Calu3 (cell line): ENCODE results near the gene SHROOM4. TPM values are rescaled to one million over a fixed set of nuclear protein-coding genes. Genes with fewer than 3 reads are reported as not detected.

Experiments
- BruUV-seq: library from RNA; stranded (reverse); fragments of 400-500 nt; replicated peaks from 2 replicates; lab custom pipeline; 2021; lab: Mats Ljungman, UMichigan
- CTCF ChIA-PET: fragments of 300-600 bp; sonication (Branson Sonifier 250); formaldehyde crosslinking; loops from one replicate; lab custom pipeline; 2022; ENCODE audit warnings: antibody characterized with exemption; lab: Charles Lee
- DNase-seq: peaks from one replicate; pipeline ENCODE4 v3.0.0; 2022
- H3K27ac Mint-ChIP-seq: one replicate; pipeline ENCODE4 v1.8.0; 2022; ENCODE audit warnings: mixed read lengths; ENCODE audit not compliant: unreplicated experiment
- H3K27me3 Mint-ChIP-seq: one replicate; pipeline ENCODE4 v1.8.0; 2022; ENCODE audit warnings: mixed read lengths; ENCODE audit not compliant: unreplicated experiment
- H3K36me3 Mint-ChIP-seq: one replicate; pipeline ENCODE4 v1.8.0; 2022; ENCODE audit warnings: mild to moderate bottlenecking, moderate library complexity, mixed read lengths; ENCODE audit not compliant: insufficient read depth, unreplicated experiment
- H3K4me1 Mint-ChIP-seq: one replicate; pipeline ENCODE4 v1.8.0; 2022; ENCODE audit warnings: mild to moderate bottlenecking, low read depth, mixed read lengths; ENCODE audit not compliant: unreplicated experiment
- H3K4me3 Mint-ChIP-seq: one replicate; pipeline ENCODE4 v1.8.0; 2022; ENCODE audit warnings: mild to moderate bottlenecking, low read depth, moderate library complexity, mixed read lengths; ENCODE audit not compliant: unreplicated experiment
- H3K9me3 Mint-ChIP-seq: one replicate; pipeline ENCODE4 v1.8.0; 2022; ENCODE audit warnings: low read depth, mixed read lengths; ENCODE audit not compliant: unreplicated experiment
- CTCF ChIP-seq: fragments of 200-600 bp; IDR thresholded peaks from one replicate; pipeline ENCODE4 v1.8.0; 2022; ENCODE audit warnings: antibody characterized with exemption; ENCODE audit not compliant: unreplicated experiment
- intact Hi-C: fragments of 100-400 bp; cut with micrococcal nuclease; formaldehyde crosslinking; loops from one replicate; pipeline ENCODE4 v1.10.0; 2022; ENCODE audit not compliant: unreplicated experiment
- total RNA-seq: library from RNA; stranded (reverse); gene quantifications from 2 replicates; pipeline ENCODE4 v1.2.3, GENCODE V29; 2022

Gene SHROOM4
- total RNA-seq, 1 experiment from 2014 or later = 3.2 TPM

GRCh38 chrX:50614460-50614859, 199.5 kb downstream of the SHROOM4 start:
- peaks cover 2% of the 10 kb centered on the region for H3K9me3 Mint-ChIP-seq
- no peaks in the 10 kb centered on the region for H3K4me1 Mint-ChIP-seq
- no peak for TF ChIP-seq CTCF
- H3K4me3 Mint-ChIP-seq = no peak overlapping the region
- H3K27ac Mint-ChIP-seq = no peak overlapping the region
- no TSS peak for BruUV-seq
- intact Hi-C loops = no loop called here
- H3K36me3 Mint-ChIP-seq = no peaks in the 10 kb centered on the region
- CTCF ChIA-PET = no interaction called here
- no peak for DNase-seq
- no peaks in the 10 kb centered on the region for H3K27me3 Mint-ChIP-seq

- Mint-ChIP-seq H3K36me3 (no peaks in the 10 kb centered on the region), H3K9me3 (peaks cover 2% of the 10 kb centered on the region), H3K27ac (no peak overlapping the region), H3K4me3 (no peak overlapping the region), H3K27me3 (no peaks in the 10 kb centered on the region), H3K4me1 (no peaks in the 10 kb centered on the region)
- TF ChIP-seq CTCF = no peak
- DNase-seq = no peak
- CTCF ChIA-PET = no interaction called here
- no TSS peak for BruUV-seq
- intact Hi-C loops = no loop called here
These were observed 200.1 kb downstream of the SHROOM4 start for GRCh38 chrX:50613846-50614245.

- no peak for DNase-seq
- CTCF ChIA-PET = no interaction called here
- Mint-ChIP-seq H3K4me3 (no peak overlapping the region), H3K9me3 (no peaks in the 10 kb centered on the region), H3K4me1 (no peaks in the 10 kb centered on the region), H3K27me3 (no peaks in the 10 kb centered on the region), H3K36me3 (no peaks in the 10 kb centered on the region), H3K27ac (no peak overlapping the region)
- intact Hi-C loops = no loop called here
- TF ChIP-seq CTCF = no peak
- no TSS peak for BruUV-seq
These were observed 204.2 kb downstream of the SHROOM4 start for GRCh38 chrX:50609796-50610195.

GRCh38 chrX:50606300-50606950, 207.6 kb downstream of the SHROOM4 start:
- no peak overlapping the region for H3K4me3 Mint-ChIP-seq
- BruUV-seq = no TSS peak
- CTCF ChIA-PET = no interaction called here
- intact Hi-C loops = no loop called here
- H3K4me1 Mint-ChIP-seq = no peaks in the 10 kb centered on the region
- TF ChIP-seq CTCF = no peak
- DNase-seq = no peak
- H3K9me3 Mint-ChIP-seq = no peaks in the 10 kb centered on the region
- no peak overlapping the region for H3K27ac Mint-ChIP-seq
- H3K27me3 Mint-ChIP-seq = no peaks in the 10 kb centered on the region
- H3K36me3 Mint-ChIP-seq = no peaks in the 10 kb centered on the region
